NT2/D1 (cell line): ENCODE data around the gene LAP3.

Experiments
- SUZ12 ChIP-seq: IDR thresholded peaks from 2 replicates; pipeline ENCODE4 v1.6.1; 2011; ENCODE audit not compliant: insufficient read length, insufficient read depth; ENCODE audit errors: extremely low read depth
- ZNF274 ChIP-seq: IDR thresholded peaks from 2 replicates; pipeline ENCODE4 v1.6.1; 2011; ENCODE audit warnings: mild to moderate bottlenecking, low read depth, low read length

GRCh38 chr4:17630228-17630627 is 53.2 kb downstream of the LAP3 start:
- TF ChIP-seq ZNF274 (no peak), SUZ12 (no peak)
